WTC11 (cell line): ENCODE results near the gene COL20A1. TPM values are rescaled to one million over a fixed set of nuclear protein-coding genes. Genes with fewer than 3 reads are reported as not detected.

Experiments used
- ATAC-seq: fragments of 200-7000 bp; cut with Tn5 transposase; 2 replicates; pipeline ENCODE4 v1.10.0; 2021; ENCODE audit warnings: mild to moderate bottlenecking, moderate library complexity
- CTCF ChIA-PET: fragments of 300-600 bp; sonication (Branson Sonifier 250); formaldehyde crosslinking; loops from one replicate; lab custom pipeline; 2021; ENCODE audit warnings: antibody characterized with exemption; lab: Charles Lee
- POLR2A ChIA-PET: fragments of 350-600 bp; sonication (Branson Sonifier 250); formaldehyde crosslinking; loops from one replicate; lab custom pipeline; 2021; ENCODE audit warnings: antibody characterized with exemption; lab: Charles Lee
- DNase-seq: peaks from one replicate; pipeline ENCODE4 v3.0.0; 2021; ENCODE audit warnings: low spot score
- H3K27ac Mint-ChIP-seq: 2 replicates; pipeline ENCODE4 v1.8.0; 2021; ENCODE audit warnings: mixed read lengths
- H3K27me3 Mint-ChIP-seq: 2 replicates; pipeline ENCODE4 v1.8.0; 2021; ENCODE audit warnings: low read depth, mild to moderate bottlenecking, moderate library complexity, mixed read lengths
- H3K36me3 Mint-ChIP-seq: 2 replicates; pipeline ENCODE4 v1.8.0; 2021; ENCODE audit warnings: mixed read lengths
- H3K4me1 Mint-ChIP-seq: 2 replicates; pipeline ENCODE4 v1.8.0; 2022; ENCODE audit warnings: mixed read lengths
- H3K4me3 Mint-ChIP-seq: 2 replicates; pipeline ENCODE4 v1.8.0; 2021; ENCODE audit warnings: mild to moderate bottlenecking, moderate library complexity, mixed read lengths
- H3K9me3 Mint-ChIP-seq: 2 replicates; pipeline ENCODE4 v1.8.0; 2021; ENCODE audit warnings: mixed read lengths
- ARID4B ChIP-seq: sonication (generic); formaldehyde crosslinking; IDR thresholded peaks from 2 replicates; pipeline ENCODE4 v1.8.0; 2023; ENCODE audit warnings: missing genetic modification reagents, mild to moderate bottlenecking, borderline replicate concordance
- ATF3 ChIP-seq: sonication (generic); formaldehyde crosslinking; conservative IDR thresholded peaks from 2 replicates; pipeline ENCODE4 v1.8.1; 2022; ENCODE audit warnings: mild to moderate bottlenecking, missing genetic modification reagents
- CREB1 ChIP-seq: sonication (generic); formaldehyde crosslinking; IDR thresholded peaks from 2 replicates; pipeline ENCODE4 v1.8.0; 2023; ENCODE audit warnings: mild to moderate bottlenecking, missing genetic modification reagents
- E2F4 ChIP-seq: sonication (generic); formaldehyde crosslinking; IDR thresholded peaks from 2 replicates; pipeline ENCODE4 v1.8.1; 2022; ENCODE audit warnings: low read depth, mild to moderate bottlenecking, moderate library complexity, missing genetic modification reagents, borderline replicate concordance
- E2F5 ChIP-seq: sonication (generic); formaldehyde crosslinking; IDR thresholded peaks from 2 replicates; pipeline ENCODE4 v1.8.1; 2022; ENCODE audit warnings: mild to moderate bottlenecking, moderate library complexity, missing genetic modification reagents
- EMX1 ChIP-seq: fragments of 250-450 bp; sonication (Bioruptor Pico); IDR thresholded peaks from 2 replicates; pipeline ENCODE4 v1.8.0; 2021; ENCODE audit warnings: mild to moderate bottlenecking
- JAZF1 ChIP-seq: fragments of 250-450 bp; sonication (Bioruptor Pico); IDR thresholded peaks from 2 replicates; pipeline ENCODE4 v1.9.0; 2021; ENCODE audit warnings: moderate library complexity, mild to moderate bottlenecking, inconsistent platforms
- JUN ChIP-seq: sonication (generic); formaldehyde crosslinking; IDR thresholded peaks from 2 replicates; pipeline ENCODE4 v1.8.0; 2023; ENCODE audit warnings: mild to moderate bottlenecking, missing genetic modification reagents
- NFATC4 ChIP-seq: fragments of 250-450 bp; sonication (Bioruptor Pico); IDR thresholded peaks from 2 replicates; pipeline ENCODE4 v1.9.0; 2021; ENCODE audit warnings: mild to moderate bottlenecking
- NFE2L1 ChIP-seq: sonication (generic); formaldehyde crosslinking; IDR thresholded peaks from 2 replicates; pipeline ENCODE4 v1.8.1; 2023; ENCODE audit warnings: missing genetic modification reagents
- STAT6 ChIP-seq: sonication (generic); formaldehyde crosslinking; conservative IDR thresholded peaks from 2 replicates; pipeline ENCODE4 v1.8.1; 2023; ENCODE audit warnings: mild to moderate bottlenecking, low read depth, missing genetic modification reagents, moderate library complexity
- USF2 ChIP-seq: sonication (generic); formaldehyde crosslinking; IDR thresholded peaks from 2 replicates; pipeline ENCODE4 v1.8.1; 2023; ENCODE audit warnings: mild to moderate bottlenecking, missing genetic modification reagents, moderate library complexity
- ZNF121 ChIP-seq: sonication (generic); formaldehyde crosslinking; IDR thresholded peaks from 2 replicates; pipeline ENCODE4 v1.8.0; 2023; ENCODE audit warnings: missing genetic modification reagents
- ZNF138 ChIP-seq: sonication (generic); formaldehyde crosslinking; conservative IDR thresholded peaks from 2 replicates; pipeline ENCODE4 v1.8.1; 2022; ENCODE audit warnings: mild to moderate bottlenecking, moderate library complexity, missing genetic modification reagents
- ZNF232 ChIP-seq: sonication (generic); formaldehyde crosslinking; IDR thresholded peaks from 2 replicates; pipeline ENCODE4 v1.8.0; 2022; ENCODE audit warnings: mild to moderate bottlenecking, missing genetic modification reagents
- ZNF416 ChIP-seq: fragments of 250-450 bp; sonication (Bioruptor Pico); IDR thresholded peaks from 2 replicates; pipeline ENCODE4 v1.9.0; 2021; ENCODE audit warnings: mild to moderate bottlenecking, inconsistent platforms
- ZNF423 ChIP-seq: fragments of 250-450 bp; sonication (Bioruptor Pico); IDR thresholded peaks from 2 replicates; pipeline ENCODE4 v2.1.2; 2022; ENCODE audit warnings: mild to moderate bottlenecking, moderate library complexity
- ZNF425 ChIP-seq: fragments of 250-450 bp; sonication (Bioruptor Pico); conservative IDR thresholded peaks from 2 replicates; pipeline ENCODE4 v1.9.0; 2021; ENCODE audit warnings: mild to moderate bottlenecking
- total RNA-seq: library from RNA; stranded (reverse); gene quantifications from 3 replicates; pipeline ENCODE4 v1.2.3, GENCODE V29; 2021

COL20A1 gene
- total RNA-seq, 1 experiment from 2014 or later: 1.3 TPM

- Mint-ChIP-seq H3K27me3 (peaks cover 5% of the 10 kb centered on the region), H3K27ac (no peak overlapping the region), H3K4me1 (no peaks in the 10 kb centered on the region), H3K9me3 (no peaks in the 10 kb centered on the region; the same call in 1 of the 2 replicates), H3K36me3 (no peaks in the 10 kb centered on the region), H3K4me3 (no peak overlapping the region)
- no peak for DNase-seq
- TF ChIP-seq ARID4B (no peak), EMX1 (CRISPR knock-in tag) (no peak), JUN (CRISPR knock-in tag) (no peak), ZNF138 (no peak), CREB1 (CRISPR knock-in tag) (no peak), ZNF425 (no peak), STAT6 (CRISPR knock-in tag) (no peak), E2F5 (no peak), ZNF416 (CRISPR knock-in tag) (no peak), NFE2L1 (CRISPR knock-in tag) (no peak), JAZF1 (CRISPR knock-in tag) (no peak), ZNF232 (CRISPR knock-in tag) (no peak), ZNF121 (no peak)
- CTCF ChIA-PET: interaction anchor here (0.7 to 4.9 kb wide), 9 partner anchors 10 to 176 kb away, joined by 3 to 191 read pairs (median 10); partner anchors contain the start of gene COL20A1
- no peak for ATAC-seq
- POLR2A ChIA-PET: no interaction called here
Measured at GRCh38 chr20:63307538-63308217, 14.7 kb downstream of the COL20A1 start.

- POLR2A ChIA-PET: no interaction called here
- ATAC-seq (no peak), DNase-seq (no peak)
- Mint-ChIP-seq H3K27ac (no peak overlapping the region), H3K27me3 (peaks cover 3% of the 10 kb centered on the region; the same call in 1 of the 2 replicates), H3K4me3 (no peak overlapping the region), H3K9me3 (no peaks in the 10 kb centered on the region; the same call in 1 of the 2 replicates), H3K36me3 (no peaks in the 10 kb centered on the region), H3K4me1 (no peaks in the 10 kb centered on the region)
- CTCF ChIA-PET: interaction anchor here (0.7 to 4.9 kb wide), 21 partner anchors 9 to 176 kb away, joined by 3 to 191 read pairs (median 10); partner anchors contain the start of genes ARFGAP1, CHRNA4 and COL20A1
- TF ChIP-seq STAT6 (CRISPR knock-in tag) (no peak), USF2 (CRISPR knock-in tag) (no peak), E2F4 (CRISPR knock-in tag) (no peak), ATF3 (CRISPR knock-in tag) (no peak), NFATC4 (CRISPR knock-in tag) (no peak), ZNF138 (no peak), ZNF423 (CRISPR knock-in tag) (no peak), ZNF416 (CRISPR knock-in tag) (no peak)
Measured at GRCh38 chr20:63308218-63308911, 15.4 kb downstream of the COL20A1 start.
